ENCODE results near the gene FOSL2.

The FOSL2 gene

DNA sequence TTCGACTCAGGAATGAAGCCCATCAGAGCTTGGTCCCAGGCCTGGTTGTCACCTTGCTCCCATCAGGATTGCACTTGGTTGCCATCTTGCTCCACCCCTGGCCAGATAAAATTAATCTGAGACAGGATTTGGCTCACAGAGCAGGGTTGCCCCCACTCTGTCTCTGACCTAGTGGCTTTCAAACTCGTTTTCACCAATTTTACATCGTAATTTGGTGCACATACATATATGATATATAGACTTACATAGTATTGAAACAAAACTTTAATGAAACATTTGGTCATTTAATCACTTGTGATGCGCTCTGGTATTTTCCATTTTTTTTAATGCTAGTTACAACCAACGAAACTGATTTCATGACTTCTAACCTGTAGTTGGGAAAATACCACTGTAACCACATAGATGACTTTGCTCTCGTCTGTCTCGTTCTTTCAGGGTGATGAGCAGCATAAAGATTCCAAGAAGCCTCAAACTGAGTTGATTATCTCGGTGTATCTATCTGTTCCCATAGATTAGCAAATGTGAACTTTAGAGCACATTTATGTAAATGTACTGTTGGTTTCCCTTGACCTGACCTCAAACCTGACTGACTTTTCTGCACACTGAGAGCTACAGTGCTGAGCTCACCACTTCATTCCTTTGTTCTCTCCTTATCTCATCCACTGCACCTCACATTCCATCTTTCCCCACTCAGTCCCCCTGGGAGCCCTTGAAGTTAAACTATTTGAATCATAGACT, 72.7 kb downstream of the FOSL2 start:
- in situ Hi-C loops (cut with MboI; ENCODE audit: low sequenced_read_pairs) = no loop called here
